ENCODE measurements around the gene CHCHD3. TPM values are rescaled to one million over a fixed set of nuclear protein-coding genes. Genes with fewer than 3 reads are reported as not detected.

CHCHD3 gene
- total RNA-seq, 2 donors from 2014 or later, result 29.8 to 33.0 TPM

- no peaks in the 10 kb centered on the region for H3K9me3 ChIP-seq (ENCODE audit: control insufficient read depth, low read length, poor library complexity, severe bottlenecking)
- Mint-ChIP-seq H3K4me3 (no peak overlapping the region), H3K36me3 (ENCODE audit: low read depth) (no peaks in the 10 kb centered on the region), H3K27me3 (no peaks in the 10 kb centered on the region), H3K4me1 (peaks cover 4% of the 10 kb centered on the region), H3K27ac (no peak overlapping the region)
- ATAC-seq, result no peak
- DNase-seq, result no peak
Measured at GRCh38 chr7:132799081-132799413, 282.8 kb downstream of the CHCHD3 start.

GRCh38 chr7:132797152-132797551 is 284.7 kb downstream of the CHCHD3 start:
- no peak overlapping the region for H3K4me3 Mint-ChIP-seq
- no peaks in the 10 kb centered on the region for H3K27me3 Mint-ChIP-seq
- H3K4me1 Mint-ChIP-seq, result peaks cover 4% of the 10 kb centered on the region
- ATAC-seq, result no peak
- no peaks in the 10 kb centered on the region for H3K36me3 Mint-ChIP-seq (ENCODE audit: low read depth)
- DNase-seq, result no peak
- H3K27ac Mint-ChIP-seq, result no peak overlapping the region
- H3K9me3 ChIP-seq (ENCODE audit: control insufficient read depth, low read length, poor library complexity, severe bottlenecking), result no peaks in the 10 kb centered on the region

DNA sequence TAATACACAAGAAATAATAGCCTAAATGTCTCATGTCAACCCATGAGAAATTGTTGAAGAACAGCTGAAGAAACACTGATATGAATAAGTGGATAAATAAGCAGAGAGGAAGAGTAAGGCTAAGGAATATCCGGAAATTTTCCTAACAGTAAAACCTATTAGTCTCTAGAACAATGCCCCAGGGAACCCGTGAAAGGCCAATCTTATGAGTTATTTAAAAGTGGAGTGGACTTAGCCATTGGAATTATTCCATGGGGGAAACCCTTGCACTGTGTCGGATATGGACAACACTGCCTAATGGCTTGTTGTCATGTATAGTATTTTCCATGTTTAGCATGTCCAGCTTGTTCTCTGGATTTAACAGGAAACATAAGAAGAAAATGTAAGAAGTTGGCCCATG is 288.4 kb downstream of the CHCHD3 start:
- Mint-ChIP-seq H3K27me3 (no peaks in the 10 kb centered on the region), H3K27ac (no peak overlapping the region), H3K4me1 (no peaks in the 10 kb centered on the region), H3K4me3 (no peak overlapping the region), H3K36me3 (ENCODE audit: low read depth) (peaks cover 2% of the 10 kb centered on the region)
- ATAC-seq (no peak), DNase-seq (no peak)
- H3K9me3 ChIP-seq (ENCODE audit: control insufficient read depth, low read length, poor library complexity, severe bottlenecking), result no peaks in the 10 kb centered on the region

DNA sequence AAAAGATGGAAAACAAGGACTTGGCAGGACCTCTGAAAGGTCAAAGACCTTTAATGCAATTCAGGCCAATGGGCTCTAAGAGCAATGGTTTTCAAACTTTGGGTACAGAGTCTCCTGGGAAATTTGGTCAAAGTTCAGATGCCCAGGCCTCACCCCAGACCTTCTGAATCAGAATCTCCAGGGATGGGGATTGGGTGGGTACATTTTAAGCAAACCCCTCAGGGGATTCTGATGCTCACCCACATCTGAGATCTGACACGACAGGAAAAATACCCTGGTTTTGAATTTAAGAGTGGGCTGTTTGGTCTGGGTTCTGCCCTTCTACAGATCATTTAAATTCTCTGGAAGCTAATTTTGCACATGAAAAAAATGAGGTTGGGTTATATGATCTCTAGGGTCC is 290.9 kb downstream of the CHCHD3 start:
- H3K4me3 Mint-ChIP-seq, result no peak overlapping the region
- ATAC-seq (no peak), DNase-seq (no peak)
- no peaks in the 10 kb centered on the region for H3K4me1 Mint-ChIP-seq
- H3K9me3 ChIP-seq (ENCODE audit: control insufficient read depth, low read length, poor library complexity, severe bottlenecking), result no peaks in the 10 kb centered on the region
- no peak overlapping the region for H3K27ac Mint-ChIP-seq
- no peaks in the 10 kb centered on the region for H3K27me3 Mint-ChIP-seq
- peaks cover 7% of the 10 kb centered on the region for H3K36me3 Mint-ChIP-seq (ENCODE audit: low read depth)

DNA sequence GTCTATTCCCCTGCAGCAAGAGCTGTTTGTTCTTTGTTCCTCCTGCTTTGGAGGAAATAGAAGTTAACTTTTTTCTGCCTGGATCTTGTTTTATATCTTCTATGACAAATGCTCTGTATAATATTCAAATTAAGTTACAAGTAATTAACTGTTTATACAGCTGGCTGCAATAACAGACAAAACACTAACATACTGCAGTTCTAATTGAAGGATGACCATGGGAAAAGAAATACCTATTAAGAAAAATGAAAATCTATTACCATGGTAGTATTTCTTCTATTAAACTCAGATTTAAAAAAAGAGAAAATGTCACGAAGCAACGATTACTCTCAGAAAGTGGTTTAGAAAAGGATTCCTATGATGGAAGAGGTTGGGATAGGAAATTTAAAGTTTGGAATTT is 291.8 kb downstream of the CHCHD3 start:
- Mint-ChIP-seq H3K4me1 (no peaks in the 10 kb centered on the region), H3K27me3 (no peaks in the 10 kb centered on the region), H3K27ac (no peak overlapping the region), H3K36me3 (ENCODE audit: low read depth) (peaks cover 10% of the 10 kb centered on the region), H3K4me3 (no peak overlapping the region)
- DNase-seq (no peak), ATAC-seq (no peak)
- H3K9me3 ChIP-seq (ENCODE audit: control insufficient read depth, low read length, poor library complexity, severe bottlenecking), result no peaks in the 10 kb centered on the region

- no peak for DNase-seq
- no peak for ATAC-seq
- peaks cover 12% of the 10 kb centered on the region for H3K36me3 Mint-ChIP-seq (ENCODE audit: low read depth)
- no peak overlapping the region for H3K4me3 Mint-ChIP-seq
- no peaks in the 10 kb centered on the region for H3K27me3 Mint-ChIP-seq
- H3K4me1 Mint-ChIP-seq, result no peaks in the 10 kb centered on the region
- no peak overlapping the region for H3K27ac Mint-ChIP-seq
- H3K9me3 ChIP-seq (ENCODE audit: control insufficient read depth, low read length, poor library complexity, severe bottlenecking), result no peaks in the 10 kb centered on the region
Measured at GRCh38 chr7:132789281-132789680, 292.6 kb downstream of the CHCHD3 start.

- H3K36me3 Mint-ChIP-seq (ENCODE audit: low read depth), result peaks cover 17% of the 10 kb centered on the region
- peaks cover 2% of the 10 kb centered on the region for H3K4me1 Mint-ChIP-seq
- DNase-seq (no peak), ATAC-seq (no peak)
- no peaks in the 10 kb centered on the region for H3K9me3 ChIP-seq (ENCODE audit: control insufficient read depth, low read length, poor library complexity, severe bottlenecking)
- no peak overlapping the region for H3K4me3 Mint-ChIP-seq
- H3K27me3 Mint-ChIP-seq, result no peaks in the 10 kb centered on the region
- no peak overlapping the region for H3K27ac Mint-ChIP-seq
Measured at GRCh38 chr7:132785870-132786269, 296.0 kb downstream of the CHCHD3 start.

DNA sequence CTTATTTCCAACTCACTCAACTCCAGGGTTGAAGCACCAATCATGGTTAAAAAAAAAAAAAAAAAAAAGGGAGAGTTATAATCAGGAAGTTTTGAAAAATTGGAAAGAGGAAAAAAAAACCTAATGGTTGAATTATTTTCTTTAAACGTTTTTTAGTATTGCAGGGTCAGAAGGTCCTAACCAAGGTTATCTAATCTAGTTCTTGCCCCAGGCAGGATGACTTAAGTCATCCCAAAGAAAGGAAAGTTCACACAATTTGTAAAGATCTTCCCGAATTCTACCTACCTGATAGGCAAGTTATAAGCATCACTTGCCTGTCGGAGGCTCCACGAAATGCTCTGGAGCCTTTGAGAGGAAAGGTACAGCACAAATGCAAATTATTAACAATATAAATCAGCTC is 297.5 kb downstream of the CHCHD3 start:
- H3K9me3 ChIP-seq (ENCODE audit: control insufficient read depth, low read length, poor library complexity, severe bottlenecking), result no peaks in the 10 kb centered on the region
- Mint-ChIP-seq H3K27ac (no peak overlapping the region), H3K27me3 (no peaks in the 10 kb centered on the region), H3K4me1 (peaks cover 2% of the 10 kb centered on the region), H3K36me3 (ENCODE audit: low read depth) (peaks cover 15% of the 10 kb centered on the region), H3K4me3 (no peak overlapping the region)
- ATAC-seq (no peak), DNase-seq (no peak)

GRCh38 chr7:132783824-132784223 is 298.1 kb downstream of the CHCHD3 start:
- peaks cover 15% of the 10 kb centered on the region for H3K36me3 Mint-ChIP-seq (ENCODE audit: low read depth)
- ATAC-seq (no peak), DNase-seq (no peak)
- no peak overlapping the region for H3K27ac Mint-ChIP-seq
- no peaks in the 10 kb centered on the region for H3K27me3 Mint-ChIP-seq
- no peaks in the 10 kb centered on the region for H3K9me3 ChIP-seq (ENCODE audit: control insufficient read depth, low read length, poor library complexity, severe bottlenecking)
- peaks cover 2% of the 10 kb centered on the region for H3K4me1 Mint-ChIP-seq
- no peak overlapping the region for H3K4me3 Mint-ChIP-seq

DNA sequence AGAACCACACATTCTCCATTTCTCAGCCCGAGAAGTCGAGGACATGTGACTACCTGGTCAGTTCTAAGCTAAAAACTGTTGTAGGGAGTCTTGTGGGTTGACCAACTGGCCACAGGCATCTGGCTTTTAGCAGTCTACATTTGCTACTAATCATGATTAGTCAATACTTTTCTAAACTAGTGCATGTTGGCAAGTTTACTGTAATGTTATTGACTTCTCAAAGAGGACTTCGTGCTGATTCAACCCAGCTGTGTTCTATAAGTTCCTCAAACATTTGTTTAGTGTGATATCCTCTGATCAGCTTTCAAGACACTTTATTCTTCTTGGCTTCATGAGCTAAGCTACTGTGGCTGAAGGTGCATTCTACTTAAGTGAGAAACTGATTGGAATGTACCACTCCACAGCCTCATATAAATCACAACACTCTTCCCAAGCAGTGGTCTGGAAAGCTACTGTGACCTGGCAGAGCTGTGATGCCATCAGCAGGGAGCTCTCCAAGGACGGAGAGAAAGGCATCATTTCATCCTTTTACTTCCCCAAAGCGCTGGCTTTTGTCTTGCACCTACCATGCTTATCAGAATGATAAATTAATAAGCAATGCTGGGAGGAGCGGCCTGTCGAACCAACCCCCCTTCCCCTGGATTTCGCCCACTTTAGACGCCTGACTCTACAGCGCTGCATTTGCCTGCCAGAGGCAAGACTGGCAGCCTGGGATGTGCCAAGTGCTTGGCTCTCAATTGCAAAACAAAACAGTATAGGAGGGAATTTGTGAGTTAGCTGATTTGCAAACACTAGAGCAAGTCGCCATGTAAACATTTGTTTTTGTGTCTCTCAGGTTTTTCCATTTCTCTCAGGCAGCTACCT is 298.9 kb downstream of the CHCHD3 start:
- peaks cover 17% of the 10 kb centered on the region for H3K36me3 Mint-ChIP-seq (ENCODE audit: low read depth)
- H3K27ac Mint-ChIP-seq, result no peak overlapping the region
- no peaks in the 10 kb centered on the region for H3K27me3 Mint-ChIP-seq
- H3K9me3 ChIP-seq (ENCODE audit: control insufficient read depth, low read length, poor library complexity, severe bottlenecking), result peaks cover 3% of the 10 kb centered on the region
- peaks cover 2% of the 10 kb centered on the region for H3K4me1 Mint-ChIP-seq
- ATAC-seq (no peak), DNase-seq (no peak)
- no peak overlapping the region for H3K4me3 Mint-ChIP-seq

DNA sequence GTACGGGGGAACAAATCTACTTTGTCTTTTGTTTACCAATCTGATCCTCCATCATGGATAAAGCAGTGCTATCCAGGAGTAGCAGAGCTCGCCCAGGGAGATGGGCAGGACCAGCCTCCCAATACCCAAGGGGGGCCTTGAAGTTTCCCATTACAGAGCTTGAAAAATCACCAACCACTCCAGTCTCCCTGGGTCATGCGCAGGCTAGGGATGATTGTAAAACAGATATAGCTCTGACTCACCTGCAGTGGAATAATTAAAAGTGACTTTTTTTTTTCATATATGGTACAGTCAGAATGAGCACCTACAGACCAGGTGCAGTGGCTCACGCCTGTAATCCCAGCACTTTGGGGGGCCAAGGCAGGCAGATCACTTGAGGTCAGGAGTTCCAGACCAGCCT is 301.1 kb downstream of the CHCHD3 start:
- Mint-ChIP-seq H3K4me1 (peaks cover 7% of the 10 kb centered on the region), H3K27ac (no peak overlapping the region), H3K36me3 (ENCODE audit: low read depth) (peaks cover 18% of the 10 kb centered on the region), H3K4me3 (no peak overlapping the region), H3K27me3 (no peaks in the 10 kb centered on the region)
- ATAC-seq (no peak), DNase-seq (no peak)
- H3K9me3 ChIP-seq (ENCODE audit: control insufficient read depth, low read length, poor library complexity, severe bottlenecking), result peaks cover 3% of the 10 kb centered on the region

- peaks cover 3% of the 10 kb centered on the region for H3K9me3 ChIP-seq (ENCODE audit: control insufficient read depth, low read length, poor library complexity, severe bottlenecking)
- DNase-seq, result no peak
- Mint-ChIP-seq H3K27me3 (no peaks in the 10 kb centered on the region), H3K4me1 (peaks cover 7% of the 10 kb centered on the region), H3K27ac (no peak overlapping the region), H3K4me3 (no peak overlapping the region), H3K36me3 (ENCODE audit: low read depth) (peaks cover 13% of the 10 kb centered on the region)
- no peak for ATAC-seq
Measured at GRCh38 chr7:132779164-132779563, 302.7 kb downstream of the CHCHD3 start.

GRCh38 chr7:132778761-132779160 is 303.1 kb downstream of the CHCHD3 start:
- H3K4me3 Mint-ChIP-seq, result no peak overlapping the region
- no peaks in the 10 kb centered on the region for H3K27me3 Mint-ChIP-seq
- H3K36me3 Mint-ChIP-seq (ENCODE audit: low read depth), result peaks cover 11% of the 10 kb centered on the region
- peaks cover 7% of the 10 kb centered on the region for H3K4me1 Mint-ChIP-seq
- no peak overlapping the region for H3K27ac Mint-ChIP-seq
- DNase-seq (no peak), ATAC-seq (no peak)
- peaks cover 3% of the 10 kb centered on the region for H3K9me3 ChIP-seq (ENCODE audit: control insufficient read depth, low read length, poor library complexity, severe bottlenecking)

GRCh38 chr7:132777956-132778355 is 303.9 kb downstream of the CHCHD3 start:
- Mint-ChIP-seq H3K27me3 (no peaks in the 10 kb centered on the region), H3K4me1 (peaks cover 7% of the 10 kb centered on the region), H3K27ac (no peak overlapping the region), H3K36me3 (ENCODE audit: low read depth) (peaks cover 11% of the 10 kb centered on the region), H3K4me3 (no peak overlapping the region)
- DNase-seq, result no peak
- no peak for ATAC-seq
- H3K9me3 ChIP-seq (ENCODE audit: control insufficient read depth, low read length, poor library complexity, severe bottlenecking), result peaks cover 3% of the 10 kb centered on the region
